ENCODE measurements around the gene LRBA. TPM values are rescaled to one million over a fixed set of nuclear protein-coding genes. Genes with fewer than 3 reads are reported as not detected.

Gene LRBA
- total and polyA plus RNA-seq, 2 donors (not counting 3 experiments of a cell fraction or from before 2014, with no cell fraction given): 18.0 to 35.1 TPM

DNA sequence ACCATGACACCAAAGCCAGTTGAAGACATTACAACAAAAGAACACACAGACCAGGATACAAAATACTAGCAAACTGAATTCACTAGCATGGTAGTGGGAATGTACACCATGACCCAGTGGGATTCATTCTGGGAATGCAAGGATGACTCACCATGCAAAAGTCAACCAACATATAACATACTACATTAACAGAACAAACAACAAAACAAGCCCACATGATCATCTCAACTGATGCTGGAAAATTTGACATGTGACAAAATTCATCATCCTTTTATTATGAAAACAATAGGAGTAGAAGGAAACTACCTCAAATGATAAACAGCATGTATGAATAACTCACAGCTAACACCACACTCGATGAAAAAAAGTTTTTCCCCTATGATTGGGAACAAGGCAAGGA, 746.6 kb downstream of the LRBA start:
- DNase-seq (ENCODE audit: low read depth, low spot score) (peak; percentile 55), FAIRE-seq (peak; percentile 63)
- no peak overlapping the region for H3K27ac ChIP-seq (ENCODE audit: insufficient read depth, low read depth, low read length)
- intact Hi-C loops (cut with micrococcal nuclease) (no loop called here), dilution Hi-C loops (cut with MboI; ENCODE audit: extremely low pct_ligation_motif_present, low sequenced_read_pairs) (no loop called here)
- no peak overlapping the region for H3K9ac ChIP-seq (replicated peaks; ENCODE audit: extremely low read depth, insufficient read depth, low read length)
- H3K79me2 ChIP-seq (ENCODE audit: control insufficient read depth, insufficient read depth, low read length): no peaks in the 10 kb centered on the region
- no peak overlapping the region for H3K4me2 ChIP-seq (ENCODE audit: insufficient read depth, low read length)
- H2AFZ ChIP-seq (ENCODE audit: low read depth, low read length): no peak overlapping the region
- H3K27me3 ChIP-seq (ENCODE audit: control insufficient read depth in 2 of 2, insufficient read depth in 2 of 2, low read length in 2 of 2): no peaks in the 10 kb centered on the region
- no peaks in the 10 kb centered on the region for H3K9me1 ChIP-seq (replicated peaks; ENCODE audit: control insufficient read depth, extremely low read depth, insufficient read depth, low read length)
- no peaks in the 10 kb centered on the region for H3K4me1 ChIP-seq (ENCODE audit: control insufficient read depth, extremely low read depth, insufficient read depth, low read length)
- no peak for TF ChIP-seq POLR2A (IDR thresholded peaks at IDR 0.05; ENCODE audit: low read depth, low read length)
- TF ChIP-seq, protein P1, sequence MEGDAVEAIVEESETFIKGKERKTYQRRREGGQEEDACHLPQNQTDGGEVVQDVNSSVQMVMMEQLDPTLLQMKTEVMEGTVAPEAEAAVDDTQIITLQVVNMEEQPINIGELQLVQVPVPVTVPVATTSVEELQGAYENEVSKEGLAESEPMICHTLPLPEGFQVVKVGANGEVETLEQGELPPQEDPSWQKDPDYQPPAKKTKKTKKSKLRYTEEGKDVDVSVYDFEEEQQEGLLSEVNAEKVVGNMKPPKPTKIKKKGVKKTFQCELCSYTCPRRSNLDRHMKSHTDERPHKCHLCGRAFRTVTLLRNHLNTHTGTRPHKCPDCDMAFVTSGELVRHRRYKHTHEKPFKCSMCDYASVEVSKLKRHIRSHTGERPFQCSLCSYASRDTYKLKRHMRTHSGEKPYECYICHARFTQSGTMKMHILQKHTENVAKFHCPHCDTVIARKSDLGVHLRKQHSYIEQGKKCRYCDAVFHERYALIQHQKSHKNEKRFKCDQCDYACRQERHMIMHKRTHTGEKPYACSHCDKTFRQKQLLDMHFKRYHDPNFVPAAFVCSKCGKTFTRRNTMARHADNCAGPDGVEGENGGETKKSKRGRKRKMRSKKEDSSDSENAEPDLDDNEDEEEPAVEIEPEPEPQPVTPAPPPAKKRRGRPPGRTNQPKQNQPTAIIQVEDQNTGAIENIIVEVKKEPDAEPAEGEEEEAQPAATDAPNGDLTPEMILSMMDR (IDR thresholded peaks at IDR 0.05; ENCODE audit: extremely low read depth in 1 of 2, insufficient read depth in 1 of 2, low read depth in 1 of 2, low read length in 2 of 2): no peak
- peak; percentile 35 for TF ChIP-seq FOS (IDR thresholded peaks at IDR 0.05; ENCODE audit: borderline replicate concordance, insufficient read depth, low read length)
- no peak for TF ChIP-seq EZH2 (IDR thresholded peaks at IDR 0.05; ENCODE audit: borderline replicate concordance, low read depth, low read length, severe bottlenecking)
- peak; percentile 62 for TF ChIP-seq JUN (IDR thresholded peaks at IDR 0.05; ENCODE audit: borderline replicate concordance, insufficient read depth, insufficient read length, low read depth)
- TF ChIP-seq POLR2AphosphoS5 (IDR thresholded peaks at IDR 0.05; ENCODE audit: insufficient read depth, low read depth, low read length): no peak
- TF ChIP-seq GATA2 (IDR thresholded peaks at IDR 0.05; ENCODE audit: insufficient read depth, insufficient read length, low read depth, low read length): no peak
- TF ChIP-seq MYC (IDR thresholded peaks at IDR 0.05; ENCODE audit: low read depth, low read length): no peak
- TF ChIP-seq, protein P2, sequence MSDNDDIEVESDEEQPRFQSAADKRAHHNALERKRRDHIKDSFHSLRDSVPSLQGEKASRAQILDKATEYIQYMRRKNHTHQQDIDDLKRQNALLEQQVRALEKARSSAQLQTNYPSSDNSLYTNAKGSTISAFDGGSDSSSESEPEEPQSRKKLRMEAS (IDR thresholded peaks at IDR 0.05; ENCODE audit: insufficient read depth, insufficient read length): no peak
- H4K20me1 ChIP-seq (replicated peaks; ENCODE audit: control insufficient read depth, extremely low read depth, insufficient read depth, low read length): no peaks in the 10 kb centered on the region
- BruUV-seq (replicated peaks): no TSS peak
- CTCF ChIA-PET: no interaction called here
- no peaks in the 10 kb centered on the region for H3K9me3 ChIP-seq (replicated peaks; ENCODE audit: control insufficient read depth, insufficient read depth, low read length)
- H3K4me3 ChIP-seq (replicated peaks in 1 of 3; ENCODE audit: insufficient read depth in 1 of 3, low read depth in 1 of 3, low read length in 3 of 3): no peak overlapping the region
- H3K36me3 ChIP-seq (ENCODE audit: control insufficient read depth in 2 of 2, extremely low read depth in 1 of 2, insufficient read depth in 2 of 2, low read length in 2 of 2): no peaks in the 10 kb centered on the region
- POLR2A ChIA-PET: no interaction called here
